DOHH2 (cell line): ENCODE measurements around the gene PNN.

ENCODE experiments used
- H3F3A ChIP-seq: fragments of 200-600 bp; sonication (generic), shearing (Covaris generic); 2 replicates; pipeline ENCODE4 v1.6.0; 2016; ENCODE audit warnings: antibody characterized with exemption, mild to moderate bottlenecking; ENCODE audit not compliant: control insufficient read depth, insufficient read depth
- H3K27ac ChIP-seq: fragments of 200-600 bp; sonication (generic); 2 replicates; pipeline ENCODE4 v1.5.1; 2014; ENCODE audit warnings: low read depth, mild to moderate bottlenecking, low read length, moderate library complexity
- H3K27me3 ChIP-seq: fragments of 200-600 bp; sonication (generic); 2 replicates; pipeline ENCODE4 v1.6.1; 2014; ENCODE audit warnings: mild to moderate bottlenecking, low read length, mixed read lengths; ENCODE audit not compliant: control insufficient read depth
- H3K36me3 ChIP-seq: fragments of 200-600 bp; sonication (generic); 2 replicates; pipeline ENCODE4 v1.6.1; 2014; ENCODE audit warnings: mild to moderate bottlenecking, low read length, moderate library complexity, mixed read lengths; ENCODE audit not compliant: control insufficient read depth
- H3K4me1 ChIP-seq: fragments of 200-600 bp; sonication (generic); 2 replicates; pipeline ENCODE4 v1.6.1; 2014; ENCODE audit warnings: mild to moderate bottlenecking, low read length, mixed read lengths; ENCODE audit not compliant: control insufficient read depth
- H3K4me2 ChIP-seq: fragments of 200-600 bp; sonication (generic); 2 replicates; pipeline ENCODE4 v1.6.0; 2014; ENCODE audit warnings: mild to moderate bottlenecking, low read length, moderate library complexity
- H3K4me3 ChIP-seq: fragments of 200-600 bp; sonication (generic); 2 replicates; pipeline ENCODE4 v1.5.1; 2014; ENCODE audit warnings: mild to moderate bottlenecking, low read length, mixed read lengths
- H3K79me2 ChIP-seq: fragments of 200-600 bp; sonication (generic); 2 replicates; pipeline ENCODE4 v1.6.1; 2014; ENCODE audit warnings: mild to moderate bottlenecking, low read length, mixed read lengths; ENCODE audit not compliant: control insufficient read depth
- H3K9me2 ChIP-seq: fragments of 200-600 bp; sonication (generic); replicated peaks from 2 replicates; pipeline ENCODE4 v1.6.1; 2014; ENCODE audit warnings: mild to moderate bottlenecking, low read length, mixed read lengths; ENCODE audit not compliant: control insufficient read depth
- H3K9me3 ChIP-seq: fragments of 200-600 bp; sonication (generic); 2 replicates; pipeline ENCODE4 v1.6.1; 2014; ENCODE audit warnings: antibody characterized with exemption, low read length, mixed read lengths; ENCODE audit not compliant: control insufficient read depth, insufficient read depth
- H4K20me1 ChIP-seq: fragments of 200-600 bp; sonication (generic); 2 replicates; pipeline ENCODE4 v1.6.0; 2014; ENCODE audit warnings: low read depth, mild to moderate bottlenecking, antibody characterized with exemption, low read length, moderate library complexity; ENCODE audit not compliant: control insufficient read depth, insufficient read depth
- EZH2phosphoT487 ChIP-seq: fragments of 200-600 bp; sonication (generic); IDR thresholded peaks from 2 replicates; pipeline ENCODE4 v1.6.1; 2017; ENCODE audit warnings: borderline replicate concordance, mild to moderate bottlenecking, antibody characterized with exemption, low read length, moderate library complexity, mixed read lengths
- TF ChIP-seq, protein P1 (sequence below): fragments of 200-600 bp; sonication (generic); IDR thresholded peaks from one replicate; pipeline ENCODE4 v1.5.1; 2014; ENCODE audit warnings: antibody characterized with exemption, mild to moderate bottlenecking, low read depth, low read length; ENCODE audit not compliant: poor library complexity, severe bottlenecking

The PNN gene

DNA sequence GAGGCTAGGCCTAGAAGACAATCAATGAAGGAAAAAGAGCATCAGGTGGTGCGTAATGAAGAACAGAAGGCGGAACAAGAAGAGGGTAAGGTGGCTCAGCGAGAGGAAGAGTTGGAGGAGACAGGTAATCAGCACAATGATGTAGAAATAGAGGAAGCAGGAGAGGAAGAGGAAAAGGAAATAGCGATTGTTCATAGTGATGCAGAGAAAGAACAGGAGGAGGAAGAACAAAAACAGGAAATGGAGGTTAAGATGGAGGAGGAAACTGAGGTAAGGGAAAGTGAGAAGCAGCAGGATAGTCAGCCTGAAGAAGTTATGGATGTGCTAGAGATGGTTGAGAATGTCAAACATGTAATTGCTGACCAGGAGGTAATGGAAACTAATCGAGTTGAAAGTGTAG lies 5.5 kb downstream of the PNN start:
- Histone ChIP-seq H3K4me1 (peaks cover 43% of the 10 kb centered on the region), H3K4me2 (peak overlapping the region; percentile 7; the same call in 1 of the 2 replicates), H3K27me3 (no peaks in the 10 kb centered on the region), H3K27ac (no peak overlapping the region), H3F3A (peaks cover 85% of the 10 kb centered on the region), H3K4me3 (no peak overlapping the region), H3K79me2 (peaks cover 44% of the 10 kb centered on the region), H3K9me3 (no peaks in the 10 kb centered on the region), H3K36me3 (peaks cover 93% of the 10 kb centered on the region), H4K20me1 (peaks cover 38% of the 10 kb centered on the region), H3K9me2 (no peaks in the 10 kb centered on the region)
- TF ChIP-seq, protein P1, sequence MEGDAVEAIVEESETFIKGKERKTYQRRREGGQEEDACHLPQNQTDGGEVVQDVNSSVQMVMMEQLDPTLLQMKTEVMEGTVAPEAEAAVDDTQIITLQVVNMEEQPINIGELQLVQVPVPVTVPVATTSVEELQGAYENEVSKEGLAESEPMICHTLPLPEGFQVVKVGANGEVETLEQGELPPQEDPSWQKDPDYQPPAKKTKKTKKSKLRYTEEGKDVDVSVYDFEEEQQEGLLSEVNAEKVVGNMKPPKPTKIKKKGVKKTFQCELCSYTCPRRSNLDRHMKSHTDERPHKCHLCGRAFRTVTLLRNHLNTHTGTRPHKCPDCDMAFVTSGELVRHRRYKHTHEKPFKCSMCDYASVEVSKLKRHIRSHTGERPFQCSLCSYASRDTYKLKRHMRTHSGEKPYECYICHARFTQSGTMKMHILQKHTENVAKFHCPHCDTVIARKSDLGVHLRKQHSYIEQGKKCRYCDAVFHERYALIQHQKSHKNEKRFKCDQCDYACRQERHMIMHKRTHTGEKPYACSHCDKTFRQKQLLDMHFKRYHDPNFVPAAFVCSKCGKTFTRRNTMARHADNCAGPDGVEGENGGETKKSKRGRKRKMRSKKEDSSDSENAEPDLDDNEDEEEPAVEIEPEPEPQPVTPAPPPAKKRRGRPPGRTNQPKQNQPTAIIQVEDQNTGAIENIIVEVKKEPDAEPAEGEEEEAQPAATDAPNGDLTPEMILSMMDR = no peak
- TF ChIP-seq EZH2phosphoT487 = no peak

DNA sequence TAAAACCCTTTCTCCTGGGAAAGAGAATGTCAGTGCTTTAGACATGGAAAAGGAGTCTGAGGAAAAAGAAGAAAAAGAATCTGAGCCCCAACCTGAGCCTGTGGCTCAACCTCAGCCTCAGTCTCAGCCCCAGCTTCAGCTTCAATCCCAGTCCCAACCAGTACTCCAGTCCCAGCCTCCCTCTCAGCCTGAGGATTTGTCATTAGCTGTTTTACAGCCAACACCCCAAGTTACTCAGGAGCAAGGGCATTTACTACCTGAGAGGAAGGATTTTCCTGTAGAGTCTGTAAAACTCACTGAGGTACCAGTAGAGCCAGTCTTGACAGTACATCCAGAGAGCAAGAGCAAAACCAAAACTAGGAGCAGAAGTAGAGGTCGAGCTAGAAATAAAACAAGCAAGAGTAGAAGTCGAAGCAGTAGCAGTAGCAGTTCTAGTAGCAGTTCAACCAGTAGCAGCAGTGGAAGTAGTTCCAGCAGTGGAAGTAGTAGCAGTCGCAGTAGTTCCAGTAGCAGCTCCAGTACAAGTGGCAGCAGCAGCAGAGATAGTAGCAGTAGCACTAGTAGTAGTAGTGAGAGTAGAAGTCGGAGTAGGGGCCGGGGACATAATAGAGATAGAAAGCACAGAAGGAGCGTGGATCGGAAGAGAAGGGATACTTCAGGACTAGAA lies 6.1 kb downstream of the PNN start:
- Histone ChIP-seq H3F3A (peaks cover 85% of the 10 kb centered on the region), H4K20me1 (peaks cover 33% of the 10 kb centered on the region), H3K79me2 (peaks cover 38% of the 10 kb centered on the region), H3K9me3 (no peaks in the 10 kb centered on the region), H3K4me3 (no peak overlapping the region), H3K9me2 (no peaks in the 10 kb centered on the region), H3K4me1 (peaks cover 41% of the 10 kb centered on the region), H3K27ac (no peak overlapping the region), H3K36me3 (peaks cover 87% of the 10 kb centered on the region), H3K4me2 (peak overlapping the region; percentile 7; the same call in 1 of the 2 replicates), H3K27me3 (no peaks in the 10 kb centered on the region)
- TF ChIP-seq, protein P1 = no peak
- no peak for TF ChIP-seq EZH2phosphoT487

DNA sequence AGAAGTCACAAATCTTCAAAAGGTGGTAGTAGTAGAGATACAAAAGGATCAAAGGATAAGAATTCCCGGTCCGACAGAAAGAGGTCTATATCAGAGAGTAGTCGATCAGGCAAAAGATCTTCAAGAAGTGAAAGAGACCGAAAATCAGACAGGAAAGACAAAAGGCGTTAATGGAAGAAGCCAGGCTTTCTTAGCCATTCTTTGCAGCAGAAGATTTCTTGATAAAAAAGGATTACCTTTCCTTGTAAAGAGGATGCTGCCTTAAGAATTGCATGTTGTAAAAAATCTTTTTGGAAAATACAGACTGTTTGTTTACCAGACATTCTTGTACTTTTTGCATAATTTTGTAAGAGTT lies 6.6 kb downstream of the PNN start:
- H3K79me2 ChIP-seq = peaks cover 33% of the 10 kb centered on the region
- peaks cover 82% of the 10 kb centered on the region for H3K36me3 ChIP-seq
- no peak overlapping the region for H3K27ac ChIP-seq
- H3K9me3 ChIP-seq = no peaks in the 10 kb centered on the region
- peaks cover 29% of the 10 kb centered on the region for H4K20me1 ChIP-seq
- TF ChIP-seq, protein P1 = no peak
- no peak for TF ChIP-seq EZH2phosphoT487
- H3K9me2 ChIP-seq = no peaks in the 10 kb centered on the region
- H3K4me2 ChIP-seq = no peak overlapping the region; the same call in 1 of the 2 replicates
- peaks cover 36% of the 10 kb centered on the region for H3K4me1 ChIP-seq
- H3F3A ChIP-seq = peaks cover 85% of the 10 kb centered on the region
- H3K27me3 ChIP-seq = no peaks in the 10 kb centered on the region
- H3K4me3 ChIP-seq = no peak overlapping the region
